A673 (cell line): ENCODE measurements around the gene POU2F2. TPM values are rescaled to one million over a fixed set of nuclear protein-coding genes. Genes with fewer than 3 reads are reported as not detected.

ENCODE experiments used
- BruUV-seq: library from RNA; stranded (reverse); fragments of 400-500 nt; replicated peaks from 2 replicates; lab custom pipeline; 2021; lab: Mats Ljungman, UMichigan
- CTCF ChIA-PET: fragments of 300-600 bp; sonication (Branson Sonifier 250); formaldehyde crosslinking; loops from one replicate; lab custom pipeline; 2022; ENCODE audit warnings: antibody characterized with exemption; lab: Charles Lee
- POLR2A ChIA-PET: fragments of 300-600 bp; sonication (Branson Sonifier 250); formaldehyde crosslinking; loops from one replicate; lab custom pipeline; 2022; ENCODE audit warnings: antibody characterized with exemption; ENCODE audit not compliant: low non-redundant PET; lab: Charles Lee
- DNase-seq: peaks from one replicate; pipeline ENCODE4 v3.0.0-alpha.2; 2015; ENCODE audit warnings: low spot score
- H3K27ac ChIP-seq: fragments of 200-600 bp; sonication (generic); 2 replicates; pipeline ENCODE4 v1.5.1; 2016; ENCODE audit warnings: mixed run types, low read depth, mild to moderate bottlenecking, mixed read lengths, antibody characterized with exemption, low read length; ENCODE audit not compliant: poor library complexity, severe bottlenecking
- H3K27me3 ChIP-seq: fragments of 200-600 bp; sonication (generic); replicated peaks from 2 replicates; pipeline ENCODE4 v1.6.1; 2017; ENCODE audit warnings: mixed run types, low read depth, mild to moderate bottlenecking, mixed read lengths, antibody characterized with exemption, low read length; ENCODE audit not compliant: insufficient read depth, poor library complexity
- H3K36me3 ChIP-seq: fragments of 200-600 bp; sonication (generic); 2 replicates; pipeline ENCODE4 v1.6.1; 2016; ENCODE audit warnings: mixed run types, mild to moderate bottlenecking, mixed read lengths, antibody characterized with exemption, low read length; ENCODE audit not compliant: insufficient read depth, poor library complexity, severe bottlenecking
- H3K4me1 ChIP-seq: fragments of 200-600 bp; sonication (generic); 2 replicates; pipeline ENCODE4 v1.6.1; 2017; ENCODE audit warnings: mixed run types, mild to moderate bottlenecking, mixed read lengths, antibody characterized with exemption, low read length; ENCODE audit not compliant: insufficient read depth, poor library complexity, severe bottlenecking
- H3K4me3 ChIP-seq: fragments of 200-600 bp; sonication (generic); 2 replicates; pipeline ENCODE4 v1.5.1; 2016; ENCODE audit warnings: low read depth, mixed run types, mild to moderate bottlenecking, mixed read lengths, low read length; ENCODE audit not compliant: poor library complexity, severe bottlenecking
- H3K9me3 ChIP-seq: fragments of 200-600 bp; sonication (generic); 2 replicates; pipeline ENCODE4 v1.6.1; 2016; ENCODE audit warnings: mixed run types, low read depth, mild to moderate bottlenecking, mixed read lengths, antibody characterized with exemption, low read length; ENCODE audit not compliant: poor library complexity, severe bottlenecking
- EZH2 ChIP-seq: fragments of 200-600 bp; sonication (generic); IDR thresholded peaks from 2 replicates; pipeline ENCODE4 v1.6.1; 2017; ENCODE audit warnings: borderline replicate concordance, low read depth, mild to moderate bottlenecking, mixed read lengths, antibody characterized with exemption, low read length; ENCODE audit not compliant: poor library complexity, severe bottlenecking
- intact Hi-C: fragments of 100-400 bp; cut with micrococcal nuclease; formaldehyde crosslinking; loops from one replicate; pipeline ENCODE4 v1.10.0; 2022; ENCODE audit not compliant: unreplicated experiment
- total RNA-seq: library from RNA; stranded (reverse); gene quantifications from 2 replicates; pipeline ENCODE4 v1.2.3, GENCODE V29; 2021
- TF ChIP-seq, protein P1 (sequence below): fragments of 300-800, 200-600 bp; sonication (generic); conservative IDR thresholded peaks from 2 replicates; pipeline ENCODE4 v1.5.1; 2017; ENCODE audit warnings: low read depth, mild to moderate bottlenecking, antibody characterized with exemption, low read length, moderate library complexity, mixed read lengths

Gene POU2F2
- total RNA-seq, 1 experiment from 2014 or later: 2.5 TPM

DNA sequence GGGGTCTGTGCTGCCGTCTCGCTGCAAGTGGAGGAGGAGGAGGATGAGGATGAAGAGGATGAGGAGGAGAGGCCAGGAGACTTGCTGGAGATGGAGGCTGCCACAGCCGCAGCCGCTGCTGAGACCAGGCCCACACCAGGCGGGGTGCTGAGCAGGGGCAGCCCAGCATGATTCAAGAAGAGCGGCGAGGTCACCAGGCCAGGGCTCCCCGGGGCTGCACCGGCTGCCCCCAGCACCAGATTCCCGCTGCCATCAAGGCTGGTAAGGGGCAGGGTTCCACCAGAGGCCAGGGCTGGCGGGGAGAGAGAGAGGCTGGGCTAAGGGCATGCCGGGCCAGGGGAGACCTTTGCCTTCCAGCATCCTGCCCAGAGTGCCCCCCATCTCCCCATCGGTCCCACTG, 40.9 kb downstream of the POU2F2 start:
- no peak overlapping the region for H3K4me3 ChIP-seq
- H3K9me3 ChIP-seq: no peaks in the 10 kb centered on the region
- peaks cover 5% of the 10 kb centered on the region for H3K4me1 ChIP-seq
- intact Hi-C loops: no loop called here
- no peak overlapping the region for H3K27ac ChIP-seq
- no peak for TF ChIP-seq EZH2
- TF ChIP-seq, protein P1, sequence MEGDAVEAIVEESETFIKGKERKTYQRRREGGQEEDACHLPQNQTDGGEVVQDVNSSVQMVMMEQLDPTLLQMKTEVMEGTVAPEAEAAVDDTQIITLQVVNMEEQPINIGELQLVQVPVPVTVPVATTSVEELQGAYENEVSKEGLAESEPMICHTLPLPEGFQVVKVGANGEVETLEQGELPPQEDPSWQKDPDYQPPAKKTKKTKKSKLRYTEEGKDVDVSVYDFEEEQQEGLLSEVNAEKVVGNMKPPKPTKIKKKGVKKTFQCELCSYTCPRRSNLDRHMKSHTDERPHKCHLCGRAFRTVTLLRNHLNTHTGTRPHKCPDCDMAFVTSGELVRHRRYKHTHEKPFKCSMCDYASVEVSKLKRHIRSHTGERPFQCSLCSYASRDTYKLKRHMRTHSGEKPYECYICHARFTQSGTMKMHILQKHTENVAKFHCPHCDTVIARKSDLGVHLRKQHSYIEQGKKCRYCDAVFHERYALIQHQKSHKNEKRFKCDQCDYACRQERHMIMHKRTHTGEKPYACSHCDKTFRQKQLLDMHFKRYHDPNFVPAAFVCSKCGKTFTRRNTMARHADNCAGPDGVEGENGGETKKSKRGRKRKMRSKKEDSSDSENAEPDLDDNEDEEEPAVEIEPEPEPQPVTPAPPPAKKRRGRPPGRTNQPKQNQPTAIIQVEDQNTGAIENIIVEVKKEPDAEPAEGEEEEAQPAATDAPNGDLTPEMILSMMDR: no peak
- DNase-seq: no peak
- CTCF ChIA-PET: no interaction called here
- H3K36me3 ChIP-seq: no peaks in the 10 kb centered on the region
- no TSS peak for BruUV-seq
- POLR2A ChIA-PET: no interaction called here
- no peaks in the 10 kb centered on the region for H3K27me3 ChIP-seq

DNA sequence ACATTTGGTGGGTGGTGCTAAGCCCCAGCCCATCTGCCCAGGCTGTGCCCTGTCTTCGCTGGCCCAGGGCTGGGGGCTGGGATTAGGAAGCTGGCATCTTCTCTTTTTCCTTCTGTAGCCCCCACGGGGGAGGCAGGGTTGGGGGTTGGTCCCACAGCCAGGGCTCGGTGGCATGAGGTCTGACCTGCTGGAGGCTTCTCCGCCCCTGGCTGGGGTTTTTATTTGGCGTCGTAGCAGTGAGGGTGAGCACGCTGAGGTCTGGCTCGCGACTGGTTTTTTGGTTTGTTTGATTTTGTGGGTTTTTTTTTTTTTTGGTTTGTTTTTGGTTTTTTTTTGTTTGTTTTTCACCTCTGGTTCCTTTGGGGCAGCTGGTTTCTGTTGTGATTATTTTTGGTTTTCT, 41.6 kb downstream of the POU2F2 start:
- CTCF ChIA-PET: interaction anchor here (0.6 kb wide), 1 partner anchor 9 kb away, joined by 4 read pairs; no protein-coding TSS in a partner anchor
- POLR2A ChIA-PET: no interaction called here
- no peaks in the 10 kb centered on the region for H3K27me3 ChIP-seq
- no TSS peak for BruUV-seq
- H3K36me3 ChIP-seq: no peaks in the 10 kb centered on the region
- H3K27ac ChIP-seq: no peak overlapping the region
- intact Hi-C loops: no loop called here
- TF ChIP-seq EZH2: no peak
- DNase-seq: no peak
- no peaks in the 10 kb centered on the region for H3K9me3 ChIP-seq
- no peak overlapping the region for H3K4me3 ChIP-seq
- H3K4me1 ChIP-seq: peaks cover 5% of the 10 kb centered on the region

DNA sequence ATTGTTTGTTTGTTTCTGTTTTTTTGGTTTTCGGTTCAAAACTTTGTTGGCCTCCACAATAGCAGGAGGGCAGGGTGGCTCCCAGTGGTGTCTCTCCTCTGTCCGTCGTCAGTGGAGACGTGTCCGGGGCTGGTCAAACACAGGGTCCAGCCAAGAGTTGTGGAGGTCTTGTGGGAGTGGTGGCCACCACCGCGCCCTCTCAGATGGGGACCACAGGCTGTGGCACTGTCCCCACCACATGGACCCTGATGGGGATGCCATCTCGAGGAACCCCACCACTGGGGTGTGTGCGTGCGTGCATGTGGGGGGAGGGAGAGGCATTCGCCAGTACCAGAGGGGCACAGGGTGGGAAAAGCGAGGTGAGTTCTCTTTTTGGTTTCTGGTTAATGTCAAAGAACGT, 42.5 kb downstream of the POU2F2 start:
- ChIA-PET CTCF (no interaction called here), POLR2A (no interaction called here)
- intact Hi-C loops: no loop called here
- Histone ChIP-seq H3K27me3 (no peaks in the 10 kb centered on the region), H3K36me3 (no peaks in the 10 kb centered on the region), H3K27ac (no peak overlapping the region), H3K4me3 (no peak overlapping the region), H3K4me1 (peaks cover 5% of the 10 kb centered on the region), H3K9me3 (no peaks in the 10 kb centered on the region)
- TF ChIP-seq, protein P1: no peak
- TF ChIP-seq EZH2: no peak
- BruUV-seq: no TSS peak
- no peak for DNase-seq

GRCh38 chr19:42089191-42089750, 43.0 kb downstream of the POU2F2 start:
- no peak for DNase-seq
- H3K36me3 ChIP-seq: no peaks in the 10 kb centered on the region
- H3K27me3 ChIP-seq: no peaks in the 10 kb centered on the region
- peaks cover 5% of the 10 kb centered on the region for H3K4me1 ChIP-seq
- no peak overlapping the region for H3K4me3 ChIP-seq
- no peak for TF ChIP-seq EZH2
- TF ChIP-seq, protein P1: no peak
- no peak overlapping the region for H3K27ac ChIP-seq
- BruUV-seq: no TSS peak
- ChIA-PET POLR2A (no interaction called here), CTCF (no interaction called here)
- no peaks in the 10 kb centered on the region for H3K9me3 ChIP-seq
- intact Hi-C loops: no loop called here
